ENCODE measurements around the gene ARL6IP6. TPM values are rescaled to one million over a fixed set of nuclear protein-coding genes. Genes with fewer than 3 reads are reported as not detected.
"Not testable (repeated sequence)": the region's sequence is repeated elsewhere in the genome, so short reads cannot be mapped to it uniquely, and the experiment has no call there.

The ARL6IP6 gene
- polyA plus RNA-seq, 1 donor = 22.6 TPM

- Histone ChIP-seq H3K36me3 (ENCODE audit: control insufficient read depth, insufficient read depth, low read length) (peaks cover 3% of the 10 kb centered on the region), H3K27ac (ENCODE audit: low read length) (peak overlapping the region; percentile 100), H3K9me3 (ENCODE audit: control insufficient read depth, low read depth, low read length) (no peaks in the 10 kb centered on the region), H3K4me3 (ENCODE audit: low read length) (peak overlapping the region; percentile 97), H3K27me3 (ENCODE audit: control insufficient read depth, insufficient read depth, low read length) (no peaks in the 10 kb centered on the region), H3K4me1 (ENCODE audit: control insufficient read depth, insufficient read depth, low read length) (peaks cover 6% of the 10 kb centered on the region)
- DNase-seq = peak; percentile 71 to 90
- WGBS (ENCODE audit: insufficient coverage, low lambda C conversion rate) = 0% methylated on average over 1 of the region's 23 CpGs
These were observed 657 bp downstream of the ARL6IP6 start for GRCh38 chr2:152718909-152719645.

- Histone ChIP-seq H3K9me3 (ENCODE audit: control insufficient read depth, low read depth, low read length) (no peaks in the 10 kb centered on the region), H3K4me3 (ENCODE audit: low read length) (no peak overlapping the region), H3K27ac (ENCODE audit: low read length) (no peak overlapping the region), H3K27me3 (ENCODE audit: control insufficient read depth, insufficient read depth, low read length) (no peaks in the 10 kb centered on the region), H3K36me3 (ENCODE audit: control insufficient read depth, insufficient read depth, low read length) (no peaks in the 10 kb centered on the region), H3K4me1 (ENCODE audit: control insufficient read depth, insufficient read depth, low read length) (peaks cover 3% of the 10 kb centered on the region)
- DNase-seq = no peak
- no CpG with 5 or more reads among the region's 2 CpGs for WGBS (ENCODE audit: insufficient coverage, low lambda C conversion rate)
These were observed 2.4 kb downstream of the ARL6IP6 start for GRCh38 chr2:152720794-152721193.

DNA sequence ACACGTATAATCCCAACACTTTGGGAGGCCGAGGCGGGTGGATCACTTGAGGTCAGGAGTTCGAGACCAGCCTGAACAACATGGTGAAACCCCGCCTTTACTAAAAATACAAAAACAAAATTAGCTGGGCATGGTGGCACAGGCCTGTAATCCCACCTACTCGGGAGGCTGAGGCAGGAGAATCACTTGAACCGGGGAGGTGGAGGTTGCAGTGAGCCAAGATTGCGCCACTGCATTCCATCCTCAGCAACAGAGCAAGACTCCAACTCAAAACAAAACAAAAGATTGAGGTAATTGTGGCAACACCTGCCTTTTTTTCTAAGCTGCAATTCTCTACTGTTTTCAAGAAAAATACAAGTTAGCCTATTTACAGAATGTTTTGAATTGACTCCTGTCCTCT lies 4.2 kb downstream of the ARL6IP6 start:
- WGBS (ENCODE audit: insufficient coverage, low lambda C conversion rate) = no CpG with 5 or more reads among the region's 8 CpGs
- H3K36me3 ChIP-seq (ENCODE audit: control insufficient read depth, insufficient read depth, low read length); H3K27me3 ChIP-seq (ENCODE audit: control insufficient read depth, insufficient read depth, low read length); H3K27ac ChIP-seq (ENCODE audit: low read length); H3K4me3 ChIP-seq (ENCODE audit: low read length); DNase-seq; H3K4me1 ChIP-seq (ENCODE audit: control insufficient read depth, insufficient read depth, low read length); H3K9me3 ChIP-seq (ENCODE audit: control insufficient read depth, low read depth, low read length): not testable (repeated sequence)

GRCh38 chr2:152723918-152724317 lies 5.5 kb downstream of the ARL6IP6 start:
- Histone ChIP-seq H3K4me1 (ENCODE audit: control insufficient read depth, insufficient read depth, low read length) (no peaks in the 10 kb centered on the region), H3K27me3 (ENCODE audit: control insufficient read depth, insufficient read depth, low read length) (no peaks in the 10 kb centered on the region), H3K36me3 (ENCODE audit: control insufficient read depth, insufficient read depth, low read length) (peaks cover 2% of the 10 kb centered on the region), H3K4me3 (ENCODE audit: low read length) (no peak overlapping the region), H3K27ac (ENCODE audit: low read length) (no peak overlapping the region), H3K9me3 (ENCODE audit: control insufficient read depth, low read depth, low read length) (no peaks in the 10 kb centered on the region)
- DNase-seq = no peak
- 100% methylated on average over 1 of the region's 1 CpG for WGBS (ENCODE audit: insufficient coverage, low lambda C conversion rate)

DNA sequence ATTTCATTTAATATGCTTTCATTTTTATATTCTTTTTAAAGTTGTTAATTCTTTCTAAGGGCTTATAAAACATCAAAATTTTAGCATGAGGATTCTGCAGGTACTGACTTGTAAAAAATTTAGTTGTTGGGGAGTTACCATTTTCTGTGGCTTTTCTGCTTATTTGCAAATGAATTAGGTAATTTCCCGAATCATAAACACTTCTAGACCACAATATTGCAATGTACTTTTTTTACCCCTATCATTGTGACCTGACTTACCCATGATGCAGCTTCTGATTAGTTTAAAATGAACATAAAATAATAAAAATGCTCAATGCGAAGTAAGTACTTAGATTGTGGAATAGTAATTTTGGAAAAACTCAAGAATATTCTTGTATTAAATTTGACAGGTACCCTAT lies 11.4 kb downstream of the ARL6IP6 start:
- Histone ChIP-seq H3K36me3 (ENCODE audit: control insufficient read depth, insufficient read depth, low read length) (peaks cover 2% of the 10 kb centered on the region), H3K27ac (ENCODE audit: low read length) (no peak overlapping the region), H3K9me3 (ENCODE audit: control insufficient read depth, low read depth, low read length) (no peaks in the 10 kb centered on the region), H3K4me1 (ENCODE audit: control insufficient read depth, insufficient read depth, low read length) (no peaks in the 10 kb centered on the region), H3K4me3 (ENCODE audit: low read length) (no peak overlapping the region), H3K27me3 (ENCODE audit: control insufficient read depth, insufficient read depth, low read length) (no peaks in the 10 kb centered on the region)
- 94% methylated on average over 2 of the region's 2 CpGs for WGBS (ENCODE audit: insufficient coverage, low lambda C conversion rate)
- DNase-seq = no peak

DNA sequence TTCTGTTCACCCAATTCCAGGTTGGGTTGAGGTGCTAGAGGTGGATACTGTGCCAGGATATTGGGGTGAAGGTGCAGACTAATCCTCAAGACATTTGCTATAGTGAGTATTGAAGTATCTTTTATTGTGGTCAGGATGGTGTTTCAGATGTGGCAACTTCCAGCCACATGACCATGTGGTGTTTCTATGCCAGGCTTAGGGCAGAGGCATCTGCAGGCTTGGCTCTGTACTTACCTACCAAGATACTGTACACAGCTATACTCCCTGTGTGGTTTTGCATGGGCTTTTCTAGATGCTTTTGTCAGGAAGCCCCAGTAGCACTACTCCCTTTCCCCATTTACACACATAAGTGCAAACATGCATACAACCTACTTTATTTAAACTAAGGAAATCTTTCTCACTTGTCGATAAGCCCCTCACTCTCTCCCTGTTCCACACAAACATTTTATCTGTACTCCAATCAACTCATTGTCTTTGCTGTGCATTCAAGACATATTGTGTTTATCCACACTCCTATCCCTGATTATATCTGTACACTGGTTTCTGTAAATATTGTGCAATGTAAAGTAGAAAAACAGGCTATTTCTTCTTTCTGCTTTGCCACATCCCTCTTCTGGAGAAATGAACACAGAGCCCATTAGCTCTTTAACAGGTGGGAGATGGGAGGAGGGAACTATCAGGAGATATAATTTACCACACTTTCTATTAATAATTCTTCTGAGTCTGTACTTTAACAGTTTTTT lies 12.3 kb downstream of the ARL6IP6 start:
- Histone ChIP-seq H3K4me3 (ENCODE audit: low read length) (no peak overlapping the region), H3K27me3 (ENCODE audit: control insufficient read depth, insufficient read depth, low read length) (no peaks in the 10 kb centered on the region), H3K9me3 (ENCODE audit: control insufficient read depth, low read depth, low read length) (no peaks in the 10 kb centered on the region), H3K27ac (ENCODE audit: low read length) (no peak overlapping the region), H3K36me3 (ENCODE audit: control insufficient read depth, insufficient read depth, low read length) (peaks cover 2% of the 10 kb centered on the region), H3K4me1 (ENCODE audit: control insufficient read depth, insufficient read depth, low read length) (no peaks in the 10 kb centered on the region)
- peak in 1 of 2 donors; percentile 12 for DNase-seq
- WGBS (ENCODE audit: insufficient coverage, low lambda C conversion rate) = 89% methylated on average over 1 of the region's 1 CpG

- H3K27ac ChIP-seq (ENCODE audit: low read length); DNase-seq; H3K4me3 ChIP-seq (ENCODE audit: low read length); H3K27me3 ChIP-seq (ENCODE audit: control insufficient read depth, insufficient read depth, low read length); H3K9me3 ChIP-seq (ENCODE audit: control insufficient read depth, low read depth, low read length); H3K4me1 ChIP-seq (ENCODE audit: control insufficient read depth, insufficient read depth, low read length): not testable (repeated sequence)
- WGBS (ENCODE audit: insufficient coverage, low lambda C conversion rate) = no CpG with 5 or more reads among the region's 1 CpG
- peaks cover 21% of the 10 kb centered on the region for H3K36me3 ChIP-seq (ENCODE audit: control insufficient read depth, insufficient read depth, low read length)
These were observed 19.1 kb downstream of the ARL6IP6 start for GRCh38 chr2:152737509-152737908.

DNA sequence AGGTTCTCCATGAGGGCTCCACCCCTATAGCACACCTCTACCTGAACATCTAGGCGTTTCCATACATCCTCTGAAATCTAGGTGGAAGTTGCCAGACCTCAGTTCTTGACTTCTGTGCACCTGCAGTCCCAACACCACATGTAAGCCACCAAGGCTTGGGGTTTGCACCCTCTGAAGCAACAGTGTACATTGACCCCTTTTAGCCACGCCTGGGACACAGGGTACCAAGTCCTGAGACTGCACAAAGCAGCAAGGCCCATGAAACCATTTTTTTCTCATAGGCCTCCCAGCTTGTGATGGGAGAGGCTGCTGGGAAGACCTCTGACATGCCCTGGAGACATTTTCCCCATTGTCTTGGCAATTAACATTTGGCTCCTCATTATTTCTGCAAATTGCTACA lies 20.0 kb downstream of the ARL6IP6 start:
- Histone ChIP-seq H3K4me1 (ENCODE audit: control insufficient read depth, insufficient read depth, low read length) (no peaks in the 10 kb centered on the region), H3K36me3 (ENCODE audit: control insufficient read depth, insufficient read depth, low read length) (peaks cover 21% of the 10 kb centered on the region), H3K27ac (ENCODE audit: low read length) (no peak overlapping the region), H3K4me3 (ENCODE audit: low read length) (no peak overlapping the region), H3K9me3 (ENCODE audit: control insufficient read depth, low read depth, low read length) (no peaks in the 10 kb centered on the region), H3K27me3 (ENCODE audit: control insufficient read depth, insufficient read depth, low read length) (no peaks in the 10 kb centered on the region)
- WGBS (ENCODE audit: insufficient coverage, low lambda C conversion rate) = no CpG with 5 or more reads among the region's 2 CpGs
- DNase-seq = peak in 1 of 2 donors; percentile 18

- WGBS (ENCODE audit: insufficient coverage, low lambda C conversion rate) = no CpG with 5 or more reads among the region's 1 CpG
- not testable (repeated sequence) for H3K27ac ChIP-seq (ENCODE audit: low read length); H3K27me3 ChIP-seq (ENCODE audit: control insufficient read depth, insufficient read depth, low read length); H3K9me3 ChIP-seq (ENCODE audit: control insufficient read depth, low read depth, low read length); H3K4me3 ChIP-seq (ENCODE audit: low read length); DNase-seq; H3K4me1 ChIP-seq (ENCODE audit: control insufficient read depth, insufficient read depth, low read length)
- H3K36me3 ChIP-seq (ENCODE audit: control insufficient read depth, insufficient read depth, low read length) = peaks cover 21% of the 10 kb centered on the region
These were observed 21.3 kb downstream of the ARL6IP6 start for GRCh38 chr2:152739705-152740104.

- Histone ChIP-seq H3K27me3 (ENCODE audit: control insufficient read depth, insufficient read depth, low read length) (no peaks in the 10 kb centered on the region), H3K36me3 (ENCODE audit: control insufficient read depth, insufficient read depth, low read length) (peaks cover 21% of the 10 kb centered on the region), H3K4me3 (ENCODE audit: low read length) (no peak overlapping the region), H3K4me1 (ENCODE audit: control insufficient read depth, insufficient read depth, low read length) (no peaks in the 10 kb centered on the region), H3K27ac (ENCODE audit: low read length) (no peak overlapping the region), H3K9me3 (ENCODE audit: control insufficient read depth, low read depth, low read length) (no peaks in the 10 kb centered on the region)
- WGBS (ENCODE audit: insufficient coverage, low lambda C conversion rate) = no CpG with 5 or more reads among the region's 2 CpGs
- peak in 1 of 2 donors; percentile 41 for DNase-seq
These were observed 22.4 kb downstream of the ARL6IP6 start for GRCh38 chr2:152740743-152741328.
